Neural progenitor cell (in vitro differentiated cells): ENCODE data around the gene LRP1.

Experiments
- CTCF ChIP-seq: fragments of 200-600 bp; sonication (generic); IDR thresholded peaks from 2 replicates; pipeline ENCODE4 v1.5.1; 2017; ENCODE audit warnings: antibody characterized with exemption, mild to moderate bottlenecking
- EZH2phosphoT487 ChIP-seq: fragments of 200-600 bp; sonication (generic); IDR thresholded peaks from 2 replicates; pipeline ENCODE4 v1.6.1; 2017; ENCODE audit warnings: antibody characterized with exemption

DNA sequence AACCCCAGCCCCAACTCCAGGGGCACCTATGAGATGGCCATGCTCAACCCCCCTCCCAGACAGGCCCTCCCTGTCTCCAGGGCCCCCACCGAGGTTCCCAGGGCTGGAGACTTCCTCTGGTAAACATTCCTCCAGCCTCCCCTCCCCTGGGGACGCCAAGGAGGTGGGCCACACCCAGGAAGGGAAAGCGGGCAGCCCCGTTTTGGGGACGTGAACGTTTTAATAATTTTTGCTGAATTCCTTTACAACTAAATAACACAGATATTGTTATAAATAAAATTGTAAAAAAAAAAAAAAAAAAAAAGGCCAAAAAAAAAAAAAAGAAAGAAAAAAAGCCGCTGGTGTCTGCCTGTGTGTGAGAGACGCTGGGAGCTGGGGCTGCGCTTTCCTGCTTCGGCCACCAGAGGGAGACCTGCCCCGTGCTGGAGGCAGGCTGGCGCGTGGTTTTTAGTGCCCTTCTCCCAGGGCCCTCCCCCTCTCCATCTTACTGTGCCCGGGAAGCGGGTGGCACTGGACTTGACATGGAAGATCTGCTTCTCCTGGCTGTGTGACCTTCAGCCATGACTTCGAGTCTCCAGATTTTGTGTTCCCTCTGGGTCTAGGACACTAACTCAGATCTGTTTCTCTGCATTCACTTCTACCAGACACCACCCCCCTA lies 84.9 kb downstream of the LRP1 start:
- TF ChIP-seq CTCF (peak; percentile 85), EZH2phosphoT487 (no peak)
